HEK293 (cell line): Measurements from ENCODE around the gene SGTB.

ENCODE experiments used
- CTCF ChIA-PET: fragments of 350-600 bp; formaldehyde crosslinking; extraction: SDS; loops from one replicate; lab custom pipeline; 2021; ENCODE audit warnings: antibody characterized with exemption; lab: Yijun Ruan, JAX
- POLR2A ChIA-PET: fragments of 300-600 bp; formaldehyde crosslinking; extraction: SDS; loops from one replicate; lab custom pipeline; 2020; ENCODE audit warnings: antibody characterized with exemption, inconsistent platforms; lab: Yijun Ruan, JAX
- H3K27ac ChIP-seq: fragments of 200-500 bp; sonication (Bioruptor generic); 2 replicates; pipeline ENCODE4 v1.5.1; 2014; ENCODE audit warnings: low read depth, low read length, control low read depth, inconsistent platforms; ENCODE audit errors: extremely low read depth
- H3K36me3 ChIP-seq, 2 experiments: fragments of 200-500 bp in 1 of 2; sonication (Bioruptor generic) in 1 of 2; 1 replicate in 1 of 2; 2 replicates in 1 of 2; pipeline ENCODE4 v1.5.1; 2014 to 2017; ENCODE audit warnings: inconsistent platforms in 2 of 2, low read length in 2 of 2; ENCODE audit not compliant: control insufficient read depth in 2 of 2, insufficient read depth in 1 of 2
- H3K4me1 ChIP-seq: fragments of 200-500 bp; sonication (Bioruptor generic); 2 replicates; pipeline ENCODE4 v1.5.1; 2014; ENCODE audit warnings: mild to moderate bottlenecking, low read length, inconsistent platforms; ENCODE audit not compliant: control insufficient read depth, insufficient read depth
- H3K4me3 ChIP-seq: 2 replicates; pipeline ENCODE4 v1.5.1; 2011; ENCODE audit warnings: low read depth, mild to moderate bottlenecking, control low read depth, low read length, moderate library complexity
- H3K9me3 ChIP-seq: fragments of 200-500 bp; sonication (Bioruptor generic); 2 replicates; pipeline ENCODE4 v1.5.1; 2014; ENCODE audit warnings: low read depth, low read length, inconsistent platforms; ENCODE audit not compliant: control insufficient read depth, insufficient read depth
- BCL11B ChIP-seq: fragments of 450-650 bp; formaldehyde crosslinking; IDR thresholded peaks from 2 replicates; pipeline ENCODE4 v1.5.1; 2016; ENCODE audit warnings: low read depth, missing biosample characterization, missing genetic modification characterization
- BCL6B ChIP-seq: fragments of 450-650 bp; formaldehyde crosslinking; IDR thresholded peaks from 2 replicates; pipeline ENCODE4 v1.5.1; 2017; ENCODE audit warnings: missing biosample characterization, missing genetic modification characterization
- GLI4 ChIP-seq: fragments of 450-650 bp; formaldehyde crosslinking; IDR thresholded peaks from 2 replicates; pipeline ENCODE4 v1.5.1; 2016; ENCODE audit warnings: missing biosample characterization, missing genetic modification characterization
- PRDM1 ChIP-seq: fragments of 450-650 bp; formaldehyde crosslinking; IDR thresholded peaks from 2 replicates; pipeline ENCODE4; 2016; ENCODE audit warnings: missing biosample characterization, missing genetic modification characterization
- PRDM10 ChIP-seq: fragments of 450-650 bp; formaldehyde crosslinking; IDR thresholded peaks from 2 replicates; pipeline ENCODE4 v1.5.1; 2016; ENCODE audit warnings: missing biosample characterization, missing genetic modification characterization
- ZBTB11 ChIP-seq: fragments of 450-650 bp; formaldehyde crosslinking; conservative IDR thresholded peaks from 2 replicates; pipeline ENCODE4 v1.5.1; 2016; ENCODE audit warnings: low read depth, missing biosample characterization, missing genetic modification characterization
- ZBTB21 ChIP-seq: fragments of 450-650 bp; formaldehyde crosslinking; IDR thresholded peaks from 2 replicates; pipeline ENCODE4 v1.5.1; 2017; ENCODE audit warnings: missing biosample characterization, missing genetic modification characterization
- ZBTB48 ChIP-seq: fragments of 450-650 bp; formaldehyde crosslinking; IDR thresholded peaks from 2 replicates; pipeline ENCODE4 v1.5.1; 2016; ENCODE audit warnings: missing biosample characterization, missing genetic modification characterization
- ZBTB8A ChIP-seq: fragments of 450-650 bp; formaldehyde crosslinking; IDR thresholded peaks from 2 replicates; pipeline ENCODE4 v1.5.1; 2016; ENCODE audit warnings: missing biosample characterization, missing genetic modification characterization
- ZFP41 ChIP-seq: fragments of 450-650 bp; formaldehyde crosslinking; IDR thresholded peaks from 2 replicates; pipeline ENCODE4 v1.5.1; 2016; ENCODE audit warnings: missing biosample characterization, missing genetic modification characterization, borderline replicate concordance
- ZNF157 ChIP-seq: fragments of 450-650 bp; formaldehyde crosslinking; IDR thresholded peaks from 2 replicates; pipeline ENCODE4 v1.5.1; 2016; ENCODE audit warnings: missing biosample characterization, missing genetic modification characterization
- ZNF175 ChIP-seq: fragments of 450-650 bp; formaldehyde crosslinking; IDR thresholded peaks from 2 replicates; pipeline ENCODE4 v1.5.1; 2016; ENCODE audit warnings: missing biosample characterization, missing genetic modification characterization
- ZNF202 ChIP-seq: fragments of 450-650 bp; formaldehyde crosslinking; IDR thresholded peaks from 2 replicates; pipeline ENCODE4 v1.5.1; 2016; ENCODE audit warnings: missing biosample characterization, missing genetic modification characterization, borderline replicate concordance
- ZNF366 ChIP-seq: fragments of 450-650 bp; formaldehyde crosslinking; conservative IDR thresholded peaks from 2 replicates; pipeline ENCODE4 v1.5.1; 2016; ENCODE audit warnings: missing biosample characterization, missing genetic modification characterization
- ZNF555 ChIP-seq: fragments of 450-650 bp; formaldehyde crosslinking; conservative IDR thresholded peaks from 2 replicates; pipeline ENCODE4 v1.5.1; 2017; ENCODE audit warnings: missing biosample characterization, mild to moderate bottlenecking, missing genetic modification characterization, inconsistent platforms
- ZNF600 ChIP-seq: fragments of 450-650 bp; formaldehyde crosslinking; IDR thresholded peaks from 2 replicates; pipeline ENCODE4 v1.5.1; 2016; ENCODE audit warnings: missing biosample characterization, missing genetic modification characterization
- ZNF785 ChIP-seq: fragments of 450-650 bp; formaldehyde crosslinking; IDR thresholded peaks from 2 replicates; pipeline ENCODE4 v1.5.1; 2016; ENCODE audit warnings: missing biosample characterization, missing genetic modification characterization
- TF ChIP-seq, protein P1 (sequence below): fragments of 450-650 bp; formaldehyde crosslinking; IDR thresholded peaks from 2 replicates; pipeline ENCODE4 v1.5.1; 2016; ENCODE audit warnings: missing biosample characterization, missing genetic modification characterization, borderline replicate concordance

SGTB gene

DNA sequence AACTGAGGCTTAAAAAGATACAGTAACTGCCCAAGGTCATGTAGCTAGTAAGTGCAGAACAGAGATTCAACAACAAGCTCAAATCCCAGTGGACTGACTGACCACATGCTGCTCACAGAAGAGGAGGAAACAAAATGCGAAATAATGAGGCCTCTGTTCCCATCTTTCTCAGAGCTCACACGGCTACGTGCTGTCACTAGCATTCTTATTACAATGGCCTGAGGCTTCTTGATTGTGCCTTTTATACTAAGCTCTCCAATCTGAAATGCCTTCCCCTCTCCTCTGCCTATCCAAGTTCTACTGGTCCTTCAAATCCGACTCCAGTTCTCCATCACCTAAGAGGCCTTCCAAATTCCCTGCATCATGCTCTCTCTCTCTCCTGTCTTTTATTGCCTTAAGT is 26.0 kb downstream of the SGTB start (continued):
- TF ChIP-seq ZBTB11 (tag by site-specific recombination) (no peak), ZNF600 (no peak)

DNA sequence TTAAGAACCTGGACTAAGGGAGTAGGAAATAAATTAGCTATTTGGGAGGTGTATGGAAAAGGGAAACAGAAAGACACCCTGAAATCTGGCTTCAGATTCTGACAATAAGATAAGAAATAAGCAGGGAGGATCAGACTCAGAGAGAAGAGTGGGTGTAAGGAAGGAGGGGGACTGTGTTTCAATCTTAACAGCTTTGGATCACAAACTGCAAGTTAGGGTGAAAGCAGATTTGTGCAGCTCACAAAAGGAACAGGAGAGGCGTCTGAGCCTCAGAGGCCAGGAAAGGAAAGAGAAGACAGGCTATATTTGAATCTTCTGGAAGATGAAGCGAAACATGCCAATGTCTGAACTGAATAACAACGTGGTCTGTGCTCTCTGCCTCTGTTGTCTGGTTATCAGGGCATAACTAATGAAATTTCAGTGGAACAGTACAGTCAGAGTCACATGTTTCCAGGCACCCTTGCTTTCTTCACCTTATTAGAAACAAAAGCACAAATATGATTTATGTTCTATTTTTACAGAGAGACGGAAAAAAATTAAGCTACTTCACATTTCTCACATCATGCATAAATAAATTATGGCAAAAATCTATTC is 26.6 kb downstream of the SGTB start:
- Histone ChIP-seq H3K9me3 (no peaks in the 10 kb centered on the region), H3K4me1 (no peaks in the 10 kb centered on the region)
- TF ChIP-seq, protein P1, sequence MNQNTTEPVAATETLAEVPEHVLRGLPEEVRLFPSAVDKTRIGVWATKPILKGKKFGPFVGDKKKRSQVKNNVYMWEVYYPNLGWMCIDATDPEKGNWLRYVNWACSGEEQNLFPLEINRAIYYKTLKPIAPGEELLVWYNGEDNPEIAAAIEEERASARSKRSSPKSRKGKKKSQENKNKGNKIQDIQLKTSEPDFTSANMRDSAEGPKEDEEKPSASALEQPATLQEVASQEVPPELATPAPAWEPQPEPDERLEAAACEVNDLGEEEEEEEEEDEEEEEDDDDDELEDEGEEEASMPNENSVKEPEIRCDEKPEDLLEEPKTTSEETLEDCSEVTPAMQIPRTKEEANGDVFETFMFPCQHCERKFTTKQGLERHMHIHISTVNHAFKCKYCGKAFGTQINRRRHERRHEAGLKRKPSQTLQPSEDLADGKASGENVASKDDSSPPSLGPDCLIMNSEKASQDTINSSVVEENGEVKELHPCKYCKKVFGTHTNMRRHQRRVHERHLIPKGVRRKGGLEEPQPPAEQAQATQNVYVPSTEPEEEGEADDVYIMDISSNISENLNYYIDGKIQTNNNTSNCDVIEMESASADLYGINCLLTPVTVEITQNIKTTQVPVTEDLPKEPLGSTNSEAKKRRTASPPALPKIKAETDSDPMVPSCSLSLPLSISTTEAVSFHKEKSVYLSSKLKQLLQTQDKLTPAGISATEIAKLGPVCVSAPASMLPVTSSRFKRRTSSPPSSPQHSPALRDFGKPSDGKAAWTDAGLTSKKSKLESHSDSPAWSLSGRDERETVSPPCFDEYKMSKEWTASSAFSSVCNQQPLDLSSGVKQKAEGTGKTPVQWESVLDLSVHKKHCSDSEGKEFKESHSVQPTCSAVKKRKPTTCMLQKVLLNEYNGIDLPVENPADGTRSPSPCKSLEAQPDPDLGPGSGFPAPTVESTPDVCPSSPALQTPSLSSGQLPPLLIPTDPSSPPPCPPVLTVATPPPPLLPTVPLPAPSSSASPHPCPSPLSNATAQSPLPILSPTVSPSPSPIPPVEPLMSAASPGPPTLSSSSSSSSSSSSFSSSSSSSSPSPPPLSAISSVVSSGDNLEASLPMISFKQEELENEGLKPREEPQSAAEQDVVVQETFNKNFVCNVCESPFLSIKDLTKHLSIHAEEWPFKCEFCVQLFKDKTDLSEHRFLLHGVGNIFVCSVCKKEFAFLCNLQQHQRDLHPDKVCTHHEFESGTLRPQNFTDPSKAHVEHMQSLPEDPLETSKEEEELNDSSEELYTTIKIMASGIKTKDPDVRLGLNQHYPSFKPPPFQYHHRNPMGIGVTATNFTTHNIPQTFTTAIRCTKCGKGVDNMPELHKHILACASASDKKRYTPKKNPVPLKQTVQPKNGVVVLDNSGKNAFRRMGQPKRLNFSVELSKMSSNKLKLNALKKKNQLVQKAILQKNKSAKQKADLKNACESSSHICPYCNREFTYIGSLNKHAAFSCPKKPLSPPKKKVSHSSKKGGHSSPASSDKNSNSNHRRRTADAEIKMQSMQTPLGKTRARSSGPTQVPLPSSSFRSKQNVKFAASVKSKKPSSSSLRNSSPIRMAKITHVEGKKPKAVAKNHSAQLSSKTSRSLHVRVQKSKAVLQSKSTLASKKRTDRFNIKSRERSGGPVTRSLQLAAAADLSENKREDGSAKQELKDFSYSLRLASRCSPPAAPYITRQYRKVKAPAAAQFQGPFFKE (tag by site-specific recombination) = no peak
- no peak for TF ChIP-seq ZFP41
- TF ChIP-seq PRDM10 (tag by site-specific recombination) = no peak
- TF ChIP-seq, all 188 proteins: peak for 0
- H3K36me3 ChIP-seq = peaks cover 14 to 67% of the 10 kb centered on the region in 2 experiments
- no peak overlapping the region for H3K4me3 ChIP-seq
- POLR2A ChIA-PET = no interaction called here
- no peak overlapping the region for H3K27ac ChIP-seq
- CTCF ChIA-PET = interaction anchor here (1.0 kb wide), 1 partner anchor 31 kb away, joined by 3 read pairs; no protein-coding TSS in a partner anchor

DNA sequence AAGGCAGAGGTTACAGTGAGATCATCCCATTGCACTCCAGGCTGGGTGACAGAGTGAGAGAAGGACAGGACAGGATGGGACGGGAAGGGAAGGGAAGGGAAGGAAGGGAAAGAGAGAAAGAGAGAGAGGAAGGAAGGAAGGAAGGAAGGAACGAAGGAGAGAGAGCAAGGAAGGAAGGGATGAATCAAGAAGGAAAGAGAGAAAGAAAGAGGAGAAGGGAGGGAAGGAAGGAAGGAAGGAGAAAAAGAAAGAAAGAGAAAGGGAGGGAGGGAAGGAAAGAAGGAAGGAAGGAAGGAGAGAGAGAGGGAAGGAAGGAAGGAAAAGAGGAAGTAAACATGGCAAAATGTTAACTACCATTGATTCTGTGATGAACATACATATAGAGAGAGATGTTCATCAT is 28.8 kb downstream of the SGTB start:
- H3K4me1 ChIP-seq = no peaks in the 10 kb centered on the region
- no peaks in the 10 kb centered on the region for H3K9me3 ChIP-seq
- H3K4me3 ChIP-seq = no peak overlapping the region
- TF ChIP-seq ZBTB8A (tag by site-specific recombination) (no peak), ZNF785 (no peak), BCL11B (tag by site-specific recombination) (no peak), ZNF157 (tag by site-specific recombination) (no peak), ZNF175 (tag by site-specific recombination) (no peak), PRDM1 (tag by site-specific recombination) (0 out of 2 replicates have a peak, but pooled peaks have one; percentile 60), ZNF202 (tag by site-specific recombination) (no peak), GLI4 (tag by site-specific recombination) (no peak), ZNF555 (tag by site-specific recombination) (no peak), BCL6B (tag by site-specific recombination) (no peak), ZNF366 (tag by site-specific recombination) (peak; percentile 98), ZBTB21 (tag by site-specific recombination) (no peak), ZBTB48 (tag by site-specific recombination) (no peak)
- POLR2A ChIA-PET = no interaction called here
- H3K36me3 ChIP-seq = peaks cover 12 to 50% of the 10 kb centered on the region in 2 experiments
- H3K27ac ChIP-seq = no peak overlapping the region
- CTCF ChIA-PET = no interaction called here
